Measurements from ENCODE around the gene LRRC71.

LRRC71 gene

GRCh38 chr1:156885314-156885713 lies 35.1 kb upstream of the LRRC71 start:
- TF ChIP-seq CTCF (conservative IDR thresholded peaks at IDR 0.05), result no peak
- no peak overlapping the region for H3K27ac ChIP-seq

- no peak for TF ChIP-seq CTCF (conservative IDR thresholded peaks at IDR 0.05)
- no peak overlapping the region for H3K27ac ChIP-seq
Measured at GRCh38 chr1:156885880-156886355, 34.5 kb upstream of the LRRC71 start.

- no peak for TF ChIP-seq CTCF (conservative IDR thresholded peaks at IDR 0.05)
- H3K27ac ChIP-seq, result no peak overlapping the region
Measured at GRCh38 chr1:156886583-156887281, 33.7 kb upstream of the LRRC71 start.

GRCh38 chr1:156887317-156887716 lies 33.1 kb upstream of the LRRC71 start:
- H3K27ac ChIP-seq, result no peak overlapping the region
- no peak for TF ChIP-seq CTCF (conservative IDR thresholded peaks at IDR 0.05)

- H3K27ac ChIP-seq, result no peak overlapping the region
- TF ChIP-seq CTCF (conservative IDR thresholded peaks at IDR 0.05), result no peak
Measured at GRCh38 chr1:156887734-156888133, 32.7 kb upstream of the LRRC71 start.

GRCh38 chr1:156889802-156890580 lies 30.4 kb upstream of the LRRC71 start:
- peak; percentile 89 for TF ChIP-seq CTCF (conservative IDR thresholded peaks at IDR 0.05)
- no peak overlapping the region for H3K27ac ChIP-seq

GRCh38 chr1:156892190-156893047 lies 28.0 kb upstream of the LRRC71 start:
- peak; percentile 95 for TF ChIP-seq CTCF (conservative IDR thresholded peaks at IDR 0.05)
- H3K27ac ChIP-seq, result no peak overlapping the region
